Right lobe of liver (tissue), 6 donors: ENCODE measurements around the gene ACOX1. TPM values are rescaled to one million over a fixed set of nuclear protein-coding genes. Genes with fewer than 3 reads are reported as not detected.

Source experiments
- ATAC-seq, 4 donors: fragments of 200-7000 bp; cut with Tn5 transposase; one replicate each; pipeline ENCODE4 v1.9.1; 2020; ENCODE audit warnings: mild to moderate bottlenecking in 4 of 4, moderate library complexity in 4 of 4
- DNase-seq, 3 donors: peaks; one replicate each; pipeline ENCODE4 v3.0.0-alpha.2; 2020
- H3K27ac ChIP-seq, 3 donors: fragments of 200-600 bp; one replicate each; pipeline ENCODE4 v1.8.0; 2022
- H3K27me3 ChIP-seq, 2 donors: fragments of 200-600 bp; one replicate each; pipeline ENCODE4 v1.8.0; 2022
- H3K36me3 ChIP-seq, 4 donors: fragments of 200-600 bp; sonication (generic) in 1 of 4; one replicate each; pipeline versions ENCODE4 v1.5.1 to v1.8.0; 2017 to 2022; ENCODE audit warnings: control low read depth in 1 of 4
- H3K4me1 ChIP-seq, 4 donors: fragments of 200-600 bp; sonication (generic) in 1 of 4; one replicate each; pipeline versions ENCODE4 v1.5.1 to v1.8.0; 2017 to 2022; ENCODE audit warnings: control low read depth in 1 of 4
- H3K4me3 ChIP-seq, 3 donors: fragments of 200-600 bp; one replicate each; pipeline ENCODE4 v1.8.0; 2022
- H3K9me3 ChIP-seq, 4 donors: fragments of 200-600 bp; sonication (generic) in 1 of 4; one replicate each; pipeline versions ENCODE4 v1.5.1 to v1.8.0; 2017 to 2022; ENCODE audit warnings: control low read depth in 1 of 4
- POLR2A ChIP-seq: fragments of 450-650 bp; IDR thresholded peaks from one replicate; pipeline ENCODE4 v1.6.1; 2017; ENCODE audit warnings: antibody characterized with exemption, mild to moderate bottlenecking
- WGBS: methylation state at CpG from one replicate; pipeline ENCODE4 v1.1.6; 2018; ENCODE audit warnings: low coverage, low lambda C conversion rate; ENCODE audit not compliant: insufficient coverage; ENCODE audit errors: missing lambda C conversion rate; 5-methylcytosine and 5-hydroxymethylcytosine counted together
- intact Hi-C, 2 donors: fragments of 100-400 bp; cut with DNase I; formaldehyde crosslinking; loops; one replicate each; pipeline versions ENCODE4 v1.11.2 to v1.14.1; 2022
- long read RNA-seq: library from polyadenylated mRNA; unstranded; transcript quantifications from one replicate; pipeline ENCODE4 v2.0.0, GENCODE V29; 2019
- total RNA-seq, 6 experiments: library from RNA; depleted of rRNA in 2 of 6; stranded (reverse); fragments of >200 nt in 2 of 6; fragmentation: NEBNext Ultra II Directional in 3 of 6; extraction: Animal tissue kit (Norgen Biotek cat#: 25700) in 3 of 6; gene quantifications; one replicate each; pipeline versions ENCODE4 v1.1.0 to v1.2.4, GENCODE V29; 2016 to 2023
- TF ChIP-seq, protein P1 (sequence below), 4 donors: fragments of 200-600 bp in 3 of 4; fragments of 450-650 bp in 1 of 4; IDR thresholded peaks; one replicate each; pipeline versions ENCODE4 v1.5.1 to v1.8.0; 2016 to 2022; ENCODE audit warnings: antibody characterized with exemption in 4 of 4, mild to moderate bottlenecking in 2 of 4
- donor health status: DM: no; HTN: yes; CAD: no.
- donor health status: DM: no; HTN: no; CAD: no.
- donor health status: DM: no; HTN: no; CAD: no.
- donor health status: DM: no; HTN: yes; CAD: no.
- donor health status: DM: no; HTN: yes; CAD: no.

ACOX1 gene
- total RNA-seq = 100 to 1,000 TPM; 112 to 202 (median 190) TPM
- long read RNA-seq, full-length matches to known transcripts = 17 of 26 reads
- long read RNA-seq, partial matches to known transcripts = 1 of 26 reads
- long read RNA-seq, other reads (novel, unspliced or antisense) = 8 of 26 reads

DNA sequence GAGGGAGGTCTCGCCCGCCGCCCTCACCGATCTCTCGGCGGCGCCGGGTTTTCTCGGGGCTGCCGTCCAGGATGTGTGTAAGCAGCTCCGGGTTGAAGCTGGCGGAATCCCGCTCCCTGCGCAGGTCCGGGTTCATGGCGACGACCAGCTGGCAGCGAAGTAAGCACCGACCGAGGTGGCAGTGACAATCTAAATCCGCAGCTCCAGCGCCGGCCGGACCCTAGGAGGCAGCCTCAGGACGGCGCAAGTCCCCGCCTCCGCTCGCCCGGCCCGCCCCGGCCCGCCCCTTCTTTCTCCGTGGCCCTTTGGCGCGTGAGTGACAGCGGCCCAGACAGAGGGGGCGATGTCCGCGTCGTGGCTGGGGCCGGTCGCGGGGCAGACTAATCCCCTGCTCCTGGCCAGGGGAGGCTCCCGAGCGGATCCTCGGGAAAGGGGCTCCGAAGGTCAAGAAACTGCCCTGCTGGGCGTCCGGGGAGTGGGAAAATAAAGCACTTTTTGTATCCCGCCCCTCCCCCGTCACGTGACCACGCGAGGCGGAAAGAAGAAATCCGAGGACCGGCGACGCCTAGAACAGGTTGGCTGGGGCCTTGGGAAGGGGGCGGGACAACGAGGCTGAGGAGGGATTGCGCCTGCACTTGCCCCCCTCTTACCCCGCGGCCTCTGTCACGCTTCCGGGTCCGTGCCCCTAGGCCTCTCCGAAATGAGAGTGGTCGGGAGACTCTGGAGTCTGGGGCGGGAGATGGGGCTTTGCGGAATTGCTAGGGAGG, at the start of gene ACOX1, which contains the start of gene TEN1:
Gene ACOX1 (minus strand): TSS at position 229 of the 767 bp plus-strand sequence. CDS start 93 bp downstream, at position 136.
Gene TEN1 (plus strand): TSS at position 303 of the 767 bp plus-strand sequence. CDS start 6,953 bp downstream, outside the sequence.
- DNase-seq = peak; percentile 98 to 99 (median 98)
- no peaks in the 10 kb centered on the region for H3K36me3 ChIP-seq
- H3K27me3 ChIP-seq = no peaks in the 10 kb centered on the region
- no peaks in the 10 kb centered on the region for H3K9me3 ChIP-seq
- peak within 1 kb of the TSS; percentile 94 to 96 (median 95) for H3K27ac ChIP-seq
- H3K4me3 ChIP-seq = peak within 1 kb of the TSS; percentile 86 to 98 (median 94)
- intact Hi-C loops = no loop called here
- TF ChIP-seq POLR2A = peak; percentile 96
- TF ChIP-seq, protein P1, sequence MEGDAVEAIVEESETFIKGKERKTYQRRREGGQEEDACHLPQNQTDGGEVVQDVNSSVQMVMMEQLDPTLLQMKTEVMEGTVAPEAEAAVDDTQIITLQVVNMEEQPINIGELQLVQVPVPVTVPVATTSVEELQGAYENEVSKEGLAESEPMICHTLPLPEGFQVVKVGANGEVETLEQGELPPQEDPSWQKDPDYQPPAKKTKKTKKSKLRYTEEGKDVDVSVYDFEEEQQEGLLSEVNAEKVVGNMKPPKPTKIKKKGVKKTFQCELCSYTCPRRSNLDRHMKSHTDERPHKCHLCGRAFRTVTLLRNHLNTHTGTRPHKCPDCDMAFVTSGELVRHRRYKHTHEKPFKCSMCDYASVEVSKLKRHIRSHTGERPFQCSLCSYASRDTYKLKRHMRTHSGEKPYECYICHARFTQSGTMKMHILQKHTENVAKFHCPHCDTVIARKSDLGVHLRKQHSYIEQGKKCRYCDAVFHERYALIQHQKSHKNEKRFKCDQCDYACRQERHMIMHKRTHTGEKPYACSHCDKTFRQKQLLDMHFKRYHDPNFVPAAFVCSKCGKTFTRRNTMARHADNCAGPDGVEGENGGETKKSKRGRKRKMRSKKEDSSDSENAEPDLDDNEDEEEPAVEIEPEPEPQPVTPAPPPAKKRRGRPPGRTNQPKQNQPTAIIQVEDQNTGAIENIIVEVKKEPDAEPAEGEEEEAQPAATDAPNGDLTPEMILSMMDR (IDR thresholded peaks at IDR 0.05) = peak; percentile 38 to 51 (median 41)
- 0% methylated on average over 15 of the region's 72 CpGs for WGBS
- H3K4me1 ChIP-seq = peaks cover 0 to 54% (median 16%) of the 10 kb centered on the region in 4 donors
- peak; percentile 81 to 93 (median 86) for ATAC-seq

DNA sequence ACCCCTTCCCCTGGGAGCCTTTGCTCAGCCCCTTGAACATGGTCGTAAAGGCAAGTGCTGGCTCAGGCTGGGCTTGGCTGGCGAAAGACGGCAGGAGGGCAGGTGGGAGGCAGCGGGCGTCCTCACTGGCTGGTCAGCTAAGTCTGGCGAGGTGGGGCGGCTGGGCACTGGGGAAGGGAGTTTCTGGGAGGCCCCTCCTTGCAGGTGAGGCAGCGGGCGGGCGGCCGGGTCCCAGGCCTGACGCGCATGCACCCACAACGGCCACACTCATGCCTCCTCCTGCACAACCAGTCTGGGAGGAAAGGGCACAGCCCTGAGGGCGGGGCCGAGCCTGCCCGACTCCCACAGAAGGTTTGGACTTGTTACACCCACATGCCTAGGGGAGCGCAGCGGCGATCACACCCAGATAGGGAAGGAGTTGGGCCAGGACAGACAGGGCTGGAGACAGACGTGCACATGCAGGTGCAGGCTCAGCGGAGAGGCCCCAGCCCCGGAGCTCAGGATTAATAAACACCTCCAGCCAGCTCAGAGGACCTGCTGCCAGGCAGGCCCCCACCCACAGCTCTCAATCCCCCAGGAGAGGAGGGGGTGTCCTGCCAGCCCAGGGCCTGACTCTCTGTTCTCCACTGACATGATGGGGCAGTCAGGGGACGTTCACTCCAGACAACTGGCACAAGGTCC, 48.3 kb upstream of the ACOX1 start, which contains the start of gene EVPL:
Gene EVPL (minus strand): TSS at position 148 of the 681 bp plus-strand sequence. CDS start 108 bp downstream, at position 40.
- peak in 1 of 4 donors; percentile 18 for ATAC-seq
- H3K27me3 ChIP-seq = no peaks in the 10 kb centered on the region
- no peaks in the 10 kb centered on the region for H3K4me1 ChIP-seq
- H3K4me3 ChIP-seq = no peak within 1 kb of the TSS
- intact Hi-C loops = no loop called here
- TF ChIP-seq POLR2A = no peak
- TF ChIP-seq, protein P1 (IDR thresholded peaks at IDR 0.05) = no peak
- no peaks in the 10 kb centered on the region for H3K9me3 ChIP-seq
- 47% methylated on average over 4 of the region's 24 CpGs for WGBS
- no peak for DNase-seq
- no peaks in the 10 kb centered on the region for H3K36me3 ChIP-seq
- H3K27ac ChIP-seq = no peak within 1 kb of the TSS

DNA sequence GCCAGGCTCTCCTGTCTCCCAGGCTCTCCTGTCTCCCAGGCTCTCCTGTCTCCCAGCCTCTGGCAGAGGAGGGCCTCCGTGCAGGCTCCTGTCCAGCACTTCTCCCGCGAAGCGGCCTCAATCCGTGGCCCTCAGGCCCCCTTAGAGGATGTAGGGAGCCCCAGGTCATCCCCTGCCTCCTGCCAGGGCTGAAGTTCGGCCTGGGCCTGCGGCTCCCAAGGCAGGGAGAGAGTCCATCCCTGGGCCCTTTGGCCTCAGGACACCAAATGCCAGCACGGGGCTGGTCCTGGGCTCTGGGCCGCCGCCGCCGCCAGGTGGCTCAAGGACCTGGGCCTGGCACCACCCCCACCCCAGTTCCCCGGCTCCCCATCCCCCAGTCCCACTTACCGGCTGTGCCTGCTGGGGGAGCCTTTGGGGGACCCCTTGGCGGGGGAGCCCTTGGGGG, 47.8 kb upstream of the ACOX1 start:
- ATAC-seq (no peak), DNase-seq (no peak)
- no CpG with 5 or more reads among the region's 15 CpGs for WGBS
- intact Hi-C loops = no loop called here
- Histone ChIP-seq H3K27ac (no peak overlapping the region), H3K4me1 (no peaks in the 10 kb centered on the region), H3K4me3 (no peak overlapping the region), H3K9me3 (no peaks in the 10 kb centered on the region), H3K36me3 (no peaks in the 10 kb centered on the region), H3K27me3 (no peaks in the 10 kb centered on the region)
- TF ChIP-seq, protein P1 (IDR thresholded peaks at IDR 0.05) = no peak
- TF ChIP-seq POLR2A = no peak

DNA sequence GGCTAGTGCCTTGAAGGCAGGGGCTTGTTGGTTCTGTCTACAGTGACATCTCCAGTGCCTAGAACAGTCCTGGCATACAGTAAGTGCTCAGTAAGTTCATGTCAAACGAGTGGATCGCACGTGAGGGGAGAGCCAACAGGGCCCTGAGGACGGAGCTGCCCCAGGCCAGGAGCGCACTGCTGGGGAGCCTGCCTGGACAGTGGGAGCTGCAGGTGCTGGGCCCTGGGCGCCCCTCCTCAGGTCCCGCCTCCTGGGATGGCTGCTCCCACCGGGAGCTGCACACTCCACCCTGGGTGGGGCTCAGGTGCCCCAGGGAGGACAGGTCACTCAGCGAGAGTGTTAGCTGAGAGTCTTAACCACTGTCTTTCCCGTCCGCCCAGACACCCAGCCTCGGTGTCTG, 46.3 kb upstream of the ACOX1 start:
- Histone ChIP-seq H3K27ac (no peak overlapping the region), H3K36me3 (no peaks in the 10 kb centered on the region), H3K4me1 (no peaks in the 10 kb centered on the region), H3K9me3 (no peaks in the 10 kb centered on the region), H3K27me3 (no peaks in the 10 kb centered on the region), H3K4me3 (no peak overlapping the region)
- ATAC-seq = no peak
- no peak for TF ChIP-seq POLR2A
- TF ChIP-seq, protein P1 (IDR thresholded peaks at IDR 0.05) = no peak
- intact Hi-C loops = no loop called here
- 90% methylated on average over 2 of the region's 12 CpGs for WGBS
- DNase-seq = no peak
